Measurements from ENCODE around the gene RTP5.

- no peak for TF ChIP-seq CREB1 (IDR thresholded peaks at IDR 0.05)
- no peak for TF ChIP-seq POLR2AphosphoS5 (IDR thresholded peaks at IDR 0.05; ENCODE audit: low read depth, low read length)
- TF ChIP-seq CTCF (IDR thresholded peaks at IDR 0.05; ENCODE audit: control extremely low read depth in 1 of 3, insufficient read depth in 1 of 3, low read depth in 1 of 3, low read length in 3 of 3), result no peak
- no peak for TF ChIP-seq EZH2 (IDR thresholded peaks at IDR 0.05; ENCODE audit: low read depth, low read length, severe bottlenecking)
- TF ChIP-seq, protein P1, sequence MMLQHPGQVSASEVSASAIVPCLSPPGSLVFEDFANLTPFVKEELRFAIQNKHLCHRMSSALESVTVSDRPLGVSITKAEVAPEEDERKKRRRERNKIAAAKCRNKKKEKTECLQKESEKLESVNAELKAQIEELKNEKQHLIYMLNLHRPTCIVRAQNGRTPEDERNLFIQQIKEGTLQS (IDR thresholded peaks at IDR 0.05; ENCODE audit: insufficient read depth, low read depth, low read length), result no peak
- no peak for TF ChIP-seq EGR1 (IDR thresholded peaks at IDR 0.05; ENCODE audit: borderline replicate concordance, low read depth, low read length)
- TF ChIP-seq YY1 (IDR thresholded peaks at IDR 0.05; ENCODE audit: low read depth, low read length), result no peak
- TF ChIP-seq TEAD4 (IDR thresholded peaks at IDR 0.05; ENCODE audit: low read depth, low read length), result no peak
- TF ChIP-seq POLR2A (IDR thresholded peaks at IDR 0.05; ENCODE audit: control extremely low read depth in 1 of 2, low read depth in 2 of 2, low read length in 2 of 2), result no peak
- no peak for TF ChIP-seq NRF1 (IDR thresholded peaks at IDR 0.05; ENCODE audit: low read depth, low read length)
- TF ChIP-seq CHD2 (IDR thresholded peaks at IDR 0.05; ENCODE audit: low read length), result no peak
- TF ChIP-seq TAF1 (IDR thresholded peaks at IDR 0.05; ENCODE audit: low read depth, low read length), result no peak
These were observed 32.1 kb upstream of the RTP5 start for GRCh38 chr2:241837197-241837965.
